HepG2 (cell line): ENCODE measurements around the gene ANKFY1. TPM values are rescaled to one million over a fixed set of nuclear protein-coding genes. Genes with fewer than 3 reads are reported as not detected.

Source experiments
- DPF2 ChIP-seq: sonication (generic); formaldehyde crosslinking; IDR thresholded peaks from 2 replicates; pipeline ENCODE4 v1.4.0; 2020; ENCODE audit warnings: mild to moderate bottlenecking, low read depth, missing genetic modification reagents, borderline replicate concordance
- EEA1 ChIP-seq: sonication (generic); formaldehyde crosslinking; IDR thresholded peaks from 2 replicates; pipeline ENCODE4 v1.5.1; 2020; ENCODE audit warnings: mild to moderate bottlenecking, missing genetic modification reagents, borderline replicate concordance
- FOXM1 ChIP-seq: sonication (generic); formaldehyde crosslinking; IDR thresholded peaks from 2 replicates; pipeline ENCODE4 v1.5.0; 2020; ENCODE audit warnings: missing genetic modification reagents
- HMG20B ChIP-seq: conservative IDR thresholded peaks from 2 replicates; pipeline ENCODE4 v1.6.1; 2016; ENCODE audit warnings: missing genetic modification reagents, missing compliant biosample characterization
- KDM4B ChIP-seq: sonication (generic); formaldehyde crosslinking; IDR thresholded peaks from 2 replicates; pipeline ENCODE4 v1.4.0; 2020; ENCODE audit warnings: missing genetic modification reagents
- NONO ChIP-seq, 2 experiments: fragments of 450-650 bp in 1 of 2; sonication (generic) in 1 of 2; formaldehyde crosslinking in 1 of 2; IDR thresholded peaks in 1 of 2; conservative IDR thresholded peaks in 1 of 2; 2 replicates each; pipeline versions ENCODE4 v1.6.1 to v1.8.0; 2017 to 2022; ENCODE audit warnings: mild to moderate bottlenecking in 1 of 2, missing genetic modification reagents in 1 of 2, moderate library complexity in 1 of 2
- RBAK ChIP-seq: sonication (generic); formaldehyde crosslinking; IDR thresholded peaks from 2 replicates; pipeline ENCODE4 v1.5.1; 2020; ENCODE audit warnings: mild to moderate bottlenecking, missing genetic modification reagents
- RFX3 ChIP-seq: IDR thresholded peaks from 2 replicates; pipeline ENCODE4 v1.6.1; 2016; ENCODE audit warnings: missing biosample characterization, missing genetic modification reagents
- SSRP1 ChIP-seq: IDR thresholded peaks from 2 replicates; pipeline ENCODE4 v1.6.1; 2016; ENCODE audit warnings: control low read depth
- ZFP36L2 ChIP-seq: sonication (generic); formaldehyde crosslinking; IDR thresholded peaks from 2 replicates; pipeline ENCODE4 v1.4.0; 2020; ENCODE audit warnings: missing genetic modification reagents
- ZFX ChIP-seq: sonication (generic); formaldehyde crosslinking; IDR thresholded peaks from 2 replicates; pipeline ENCODE4 v1.4.0; 2020; ENCODE audit warnings: mild to moderate bottlenecking, low read depth, missing genetic modification reagents, moderate library complexity
- ZNF136 ChIP-seq: sonication (generic); formaldehyde crosslinking; IDR thresholded peaks from 2 replicates; pipeline ENCODE4 v1.8.1; 2022; ENCODE audit warnings: low read depth, mild to moderate bottlenecking, moderate library complexity, missing genetic modification reagents
- ZNF296 ChIP-seq: sonication (generic); formaldehyde crosslinking; conservative IDR thresholded peaks from 2 replicates; pipeline ENCODE4 v1.5.0; 2020; ENCODE audit warnings: mild to moderate bottlenecking, missing genetic modification reagents
- ZSCAN20 ChIP-seq: sonication (generic); formaldehyde crosslinking; IDR thresholded peaks from 2 replicates; pipeline ENCODE4 v1.4.0; 2020; ENCODE audit warnings: missing genetic modification reagents, mild to moderate bottlenecking, borderline replicate concordance
- polyA plus RNA-seq, 8 experiments: library from polyadenylated mRNA; depleted of rRNA in 3 of 8; stranded (reverse) in 7 of 8; unstranded in 1 of 8; fragments of >200 nt; fragmentation: Illumina TruSeq in 4 of 8; extraction: Trizol in 4 of 8; gene quantifications; 2 replicates each; pipeline versions ENCODE4 v1.2.1 to v1.2.3, GENCODE V29; 2011 to 2016; ENCODE audit warnings: low read depth in 4 of 8, missing spikeins in 1 of 8, mixed read lengths in 1 of 8; ENCODE audit not compliant: insufficient read depth in 1 of 8
- total RNA-seq, 5 experiments: library from RNA; depleted of rRNA; stranded (reverse); fragments of >200 nt; fragmentation: Illumina TruSeq; extraction: Trizol; gene quantifications; 2 replicates each; pipeline ENCODE4 v1.2.3, GENCODE V29; 2016; ENCODE audit warnings: low read depth in 1 of 5
- TF ChIP-seq, protein P1 (sequence below), 2 experiments: sonication (generic) in 1 of 2; formaldehyde crosslinking in 1 of 2; IDR thresholded peaks; 2 replicates each; pipeline versions ENCODE4 v1.6.1 to v1.9.0; 2014 to 2022; ENCODE audit warnings: antibody characterized with exemption in 1 of 2, borderline replicate concordance in 1 of 2, inconsistent platforms in 1 of 2, low read depth in 1 of 2, missing genetic modification reagents in 1 of 2
- TF ChIP-seq, protein P2 (sequence below): sonication (generic); formaldehyde crosslinking; IDR thresholded peaks from 2 replicates; pipeline ENCODE4 v1.4.0; 2020; ENCODE audit warnings: missing genetic modification reagents
- TF ChIP-seq, protein P3 (sequence below): sonication (generic); formaldehyde crosslinking; IDR thresholded peaks from 2 replicates; pipeline ENCODE4 v1.8.0; 2022; ENCODE audit warnings: missing genetic modification reagents, low read depth, mild to moderate bottlenecking, borderline replicate concordance

The ANKFY1 gene
- total and polyA plus RNA-seq, 2 of the 13 experiments (the other 11 are each of a cell fraction or from before 2014, with no cell fraction given): 11.9 to 16.8 TPM

DNA sequence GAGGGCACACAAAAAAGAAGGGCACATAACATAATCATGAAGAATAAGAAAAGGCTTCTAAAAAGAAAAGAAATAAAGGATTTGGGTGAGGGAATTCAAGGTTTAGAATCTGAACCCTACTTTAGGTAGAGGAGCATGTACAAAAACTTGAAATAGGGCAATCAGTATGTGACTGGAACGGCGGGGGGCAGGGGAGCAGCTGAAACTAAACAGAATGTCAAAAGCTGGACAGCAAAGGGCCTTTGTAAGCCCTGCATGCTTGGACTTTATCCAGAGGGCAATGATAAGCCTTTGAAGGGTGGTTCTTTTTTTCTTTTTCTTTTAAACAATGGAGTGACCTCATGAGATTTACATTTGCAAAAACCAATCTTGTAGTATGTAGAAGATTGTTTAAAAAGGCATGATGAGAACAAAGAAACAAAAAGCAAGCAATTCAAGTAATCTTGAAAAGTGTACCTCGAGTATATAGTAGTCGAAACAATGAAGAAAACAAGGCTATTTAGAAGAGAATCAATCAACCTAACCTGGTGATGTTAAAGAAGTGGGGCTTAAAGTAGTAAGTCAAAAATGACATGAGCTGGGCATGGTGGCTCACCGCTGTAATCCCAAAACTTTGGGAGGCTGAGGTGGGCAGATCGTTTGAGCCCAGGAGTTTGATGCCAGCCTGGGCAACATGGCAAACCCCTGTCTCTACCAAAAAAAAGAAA is 46.7 kb upstream of the ANKFY1 start (continued):
- TF ChIP-seq, protein P1, sequence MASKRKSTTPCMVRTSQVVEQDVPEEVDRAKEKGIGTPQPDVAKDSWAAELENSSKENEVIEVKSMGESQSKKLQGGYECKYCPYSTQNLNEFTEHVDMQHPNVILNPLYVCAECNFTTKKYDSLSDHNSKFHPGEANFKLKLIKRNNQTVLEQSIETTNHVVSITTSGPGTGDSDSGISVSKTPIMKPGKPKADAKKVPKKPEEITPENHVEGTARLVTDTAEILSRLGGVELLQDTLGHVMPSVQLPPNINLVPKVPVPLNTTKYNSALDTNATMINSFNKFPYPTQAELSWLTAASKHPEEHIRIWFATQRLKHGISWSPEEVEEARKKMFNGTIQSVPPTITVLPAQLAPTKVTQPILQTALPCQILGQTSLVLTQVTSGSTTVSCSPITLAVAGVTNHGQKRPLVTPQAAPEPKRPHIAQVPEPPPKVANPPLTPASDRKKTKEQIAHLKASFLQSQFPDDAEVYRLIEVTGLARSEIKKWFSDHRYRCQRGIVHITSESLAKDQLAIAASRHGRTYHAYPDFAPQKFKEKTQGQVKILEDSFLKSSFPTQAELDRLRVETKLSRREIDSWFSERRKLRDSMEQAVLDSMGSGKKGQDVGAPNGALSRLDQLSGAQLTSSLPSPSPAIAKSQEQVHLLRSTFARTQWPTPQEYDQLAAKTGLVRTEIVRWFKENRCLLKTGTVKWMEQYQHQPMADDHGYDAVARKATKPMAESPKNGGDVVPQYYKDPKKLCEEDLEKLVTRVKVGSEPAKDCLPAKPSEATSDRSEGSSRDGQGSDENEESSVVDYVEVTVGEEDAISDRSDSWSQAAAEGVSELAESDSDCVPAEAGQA (IDR thresholded peaks at IDR 0.05; ENCODE audit: low read depth): no peak
- TF ChIP-seq, protein P1 (CRISPR knock-in tag; IDR thresholded peaks at IDR 0.05; ENCODE audit: borderline replicate concordance): no peak
- TF ChIP-seq FOXM1 (CRISPR knock-in tag) (no peak), RBAK (no peak), SSRP1 (CRISPR knock-in tag) (no peak), KDM4B (CRISPR knock-in tag) (no peak), HMG20B (CRISPR knock-in tag) (no peak), ZFX (CRISPR knock-in tag) (no peak), ZNF296 (CRISPR knock-in tag) (no peak), EEA1 (CRISPR knock-in tag) (no peak), ZNF136 (CRISPR knock-in tag) (no peak), ZFP36L2 (no peak), DPF2 (CRISPR knock-in tag) (peak; percentile 68), ZSCAN20 (CRISPR knock-in tag) (no peak), NONO (IDR thresholded peaks at IDR 0.05) (no peak), NONO (CRISPR knock-in tag; conservative IDR thresholded peaks at IDR 0.05) (no peak), RFX3 (CRISPR knock-in tag) (no peak)
- TF ChIP-seq, protein P2, sequence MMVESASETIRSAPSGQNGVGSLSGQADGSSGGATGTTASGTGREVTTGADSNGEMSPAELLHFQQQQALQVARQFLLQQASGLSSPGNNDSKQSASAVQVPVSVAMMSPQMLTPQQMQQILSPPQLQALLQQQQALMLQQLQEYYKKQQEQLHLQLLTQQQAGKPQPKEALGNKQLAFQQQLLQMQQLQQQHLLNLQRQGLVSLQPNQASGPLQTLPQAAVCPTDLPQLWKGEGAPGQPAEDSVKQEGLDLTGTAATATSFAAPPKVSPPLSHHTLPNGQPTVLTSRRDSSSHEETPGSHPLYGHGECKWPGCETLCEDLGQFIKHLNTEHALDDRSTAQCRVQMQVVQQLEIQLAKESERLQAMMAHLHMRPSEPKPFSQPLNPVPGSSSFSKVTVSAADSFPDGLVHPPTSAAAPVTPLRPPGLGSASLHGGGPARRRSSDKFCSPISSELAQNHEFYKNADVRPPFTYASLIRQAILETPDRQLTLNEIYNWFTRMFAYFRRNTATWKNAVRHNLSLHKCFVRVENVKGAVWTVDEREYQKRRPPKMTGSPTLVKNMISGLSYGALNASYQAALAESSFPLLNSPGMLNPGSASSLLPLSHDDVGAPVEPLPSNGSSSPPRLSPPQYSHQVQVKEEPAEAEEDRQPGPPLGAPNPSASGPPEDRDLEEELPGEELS (CRISPR knock-in tag): peak; percentile 73
- TF ChIP-seq, protein P3, sequence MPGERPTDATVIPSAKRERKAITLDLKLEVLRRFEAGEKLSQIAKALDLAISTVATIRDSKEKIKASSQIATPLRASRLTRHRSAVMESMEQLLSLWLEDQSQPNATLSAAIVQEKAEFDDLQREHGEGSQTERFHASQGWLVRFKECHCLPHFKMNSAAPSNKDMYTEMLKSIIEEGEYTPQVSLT (CRISPR knock-in tag): no peak
